ENCODE data around the gene HLA-DOA.

HLA-DOA gene

DNA sequence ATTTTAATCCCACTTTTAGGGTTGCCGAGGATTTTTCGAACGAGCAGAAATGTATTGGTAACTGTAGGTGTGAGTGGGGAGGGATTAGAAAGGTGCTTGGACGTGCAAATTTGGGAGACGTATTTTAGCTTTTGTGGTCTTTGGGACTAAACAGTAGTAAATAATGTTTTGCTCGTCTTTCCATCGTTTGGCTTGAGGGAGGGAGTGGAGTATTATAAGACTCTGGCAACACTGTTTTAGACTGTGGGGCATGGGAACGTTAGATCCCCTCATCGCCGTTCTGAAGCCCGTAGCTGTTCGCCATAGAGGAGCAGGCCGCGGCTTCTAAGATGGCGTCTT lies 38.2 kb downstream of the HLA-DOA start:
- Histone ChIP-seq H3K36me3 (ENCODE audit: insufficient read depth) (peaks cover 20% of the 10 kb centered on the region; the same call in 1 of the 2 replicates), H3K4me2 (peak overlapping the region; percentile 97), H3K4me1 (ENCODE audit: low read depth, poor library complexity, severe bottlenecking) (peaks cover 29% of the 10 kb centered on the region), H3K79me2 (ENCODE audit: insufficient read depth, low read depth) (peaks cover 73% of the 10 kb centered on the region), H3K9ac (peak overlapping the region; percentile 100), H4K20me1 (ENCODE audit: insufficient read depth) (peaks cover 34% of the 10 kb centered on the region), H3K27me3 (ENCODE audit: insufficient read depth, low read depth) (no peaks in the 10 kb centered on the region), H3K27ac (peak overlapping the region; percentile 100), H3K4me3 (IDR thresholded peaks at IDR 0.05; ENCODE audit: insufficient read depth, low read depth, low read length) (no peak overlapping the region), H2AFZ (ENCODE audit: low read depth) (no peak overlapping the region)
- TF ChIP-seq, protein P1, sequence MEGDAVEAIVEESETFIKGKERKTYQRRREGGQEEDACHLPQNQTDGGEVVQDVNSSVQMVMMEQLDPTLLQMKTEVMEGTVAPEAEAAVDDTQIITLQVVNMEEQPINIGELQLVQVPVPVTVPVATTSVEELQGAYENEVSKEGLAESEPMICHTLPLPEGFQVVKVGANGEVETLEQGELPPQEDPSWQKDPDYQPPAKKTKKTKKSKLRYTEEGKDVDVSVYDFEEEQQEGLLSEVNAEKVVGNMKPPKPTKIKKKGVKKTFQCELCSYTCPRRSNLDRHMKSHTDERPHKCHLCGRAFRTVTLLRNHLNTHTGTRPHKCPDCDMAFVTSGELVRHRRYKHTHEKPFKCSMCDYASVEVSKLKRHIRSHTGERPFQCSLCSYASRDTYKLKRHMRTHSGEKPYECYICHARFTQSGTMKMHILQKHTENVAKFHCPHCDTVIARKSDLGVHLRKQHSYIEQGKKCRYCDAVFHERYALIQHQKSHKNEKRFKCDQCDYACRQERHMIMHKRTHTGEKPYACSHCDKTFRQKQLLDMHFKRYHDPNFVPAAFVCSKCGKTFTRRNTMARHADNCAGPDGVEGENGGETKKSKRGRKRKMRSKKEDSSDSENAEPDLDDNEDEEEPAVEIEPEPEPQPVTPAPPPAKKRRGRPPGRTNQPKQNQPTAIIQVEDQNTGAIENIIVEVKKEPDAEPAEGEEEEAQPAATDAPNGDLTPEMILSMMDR (conservative IDR thresholded peaks at IDR 0.05; ENCODE audit: low read depth, low read length), result no peak

DNA sequence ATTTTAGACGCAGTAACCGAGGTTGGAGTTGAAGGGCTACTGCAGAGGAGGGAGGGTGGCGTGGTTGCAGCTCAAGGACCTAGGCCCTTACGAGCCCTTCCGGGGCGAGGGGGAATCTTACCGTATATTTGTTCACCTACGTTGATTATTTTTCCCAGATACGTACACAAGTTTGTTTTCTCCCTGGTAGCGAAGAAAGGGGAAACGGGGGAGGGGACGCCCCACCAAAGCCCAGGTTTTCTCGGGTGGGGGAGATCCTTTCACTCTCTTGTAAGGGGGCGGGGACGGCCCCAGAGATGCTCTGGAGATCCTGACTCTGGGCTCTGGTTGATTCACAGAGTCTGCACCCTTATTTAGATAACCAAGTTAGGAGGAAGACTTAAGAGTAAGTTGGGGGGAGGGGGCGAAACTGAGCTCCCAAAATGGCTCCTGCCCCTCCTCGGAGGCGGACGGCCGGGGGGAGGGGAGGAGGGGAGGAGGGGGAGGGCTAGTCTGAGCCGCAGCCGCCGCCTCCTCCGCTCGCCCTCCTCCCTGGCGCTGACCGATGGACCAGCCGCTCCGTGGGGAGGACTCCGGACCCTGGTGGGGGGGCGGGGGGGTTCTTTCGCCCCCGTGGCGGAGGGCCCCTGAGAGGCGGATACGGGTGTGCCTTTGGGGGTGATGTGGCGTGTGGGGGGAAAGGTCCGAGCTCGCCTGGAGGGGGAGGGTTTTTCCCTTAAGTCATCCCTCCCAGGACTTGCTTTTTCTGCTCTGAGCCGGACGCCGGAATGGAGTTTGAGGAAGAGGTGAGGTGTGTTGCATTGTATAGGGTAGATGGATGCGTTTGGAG lies 38.8 kb downstream of the HLA-DOA start:
- TF ChIP-seq, protein P1 (conservative IDR thresholded peaks at IDR 0.05; ENCODE audit: low read depth, low read length), result no peak
- Histone ChIP-seq H3K4me1 (ENCODE audit: low read depth, poor library complexity, severe bottlenecking) (peaks cover 29% of the 10 kb centered on the region), H4K20me1 (ENCODE audit: insufficient read depth) (peaks cover 30% of the 10 kb centered on the region), H3K27ac (peak overlapping the region; percentile 100), H3K79me2 (ENCODE audit: insufficient read depth, low read depth) (peaks cover 67% of the 10 kb centered on the region), H3K4me2 (peak overlapping the region; percentile 97), H2AFZ (ENCODE audit: low read depth) (no peak overlapping the region), H3K36me3 (ENCODE audit: insufficient read depth) (peaks cover 15% of the 10 kb centered on the region; the same call in 1 of the 2 replicates), H3K9ac (peak overlapping the region; percentile 100), H3K4me3 (IDR thresholded peaks at IDR 0.05; ENCODE audit: insufficient read depth, low read depth, low read length) (no peak overlapping the region), H3K27me3 (ENCODE audit: insufficient read depth, low read depth) (no peaks in the 10 kb centered on the region)

DNA sequence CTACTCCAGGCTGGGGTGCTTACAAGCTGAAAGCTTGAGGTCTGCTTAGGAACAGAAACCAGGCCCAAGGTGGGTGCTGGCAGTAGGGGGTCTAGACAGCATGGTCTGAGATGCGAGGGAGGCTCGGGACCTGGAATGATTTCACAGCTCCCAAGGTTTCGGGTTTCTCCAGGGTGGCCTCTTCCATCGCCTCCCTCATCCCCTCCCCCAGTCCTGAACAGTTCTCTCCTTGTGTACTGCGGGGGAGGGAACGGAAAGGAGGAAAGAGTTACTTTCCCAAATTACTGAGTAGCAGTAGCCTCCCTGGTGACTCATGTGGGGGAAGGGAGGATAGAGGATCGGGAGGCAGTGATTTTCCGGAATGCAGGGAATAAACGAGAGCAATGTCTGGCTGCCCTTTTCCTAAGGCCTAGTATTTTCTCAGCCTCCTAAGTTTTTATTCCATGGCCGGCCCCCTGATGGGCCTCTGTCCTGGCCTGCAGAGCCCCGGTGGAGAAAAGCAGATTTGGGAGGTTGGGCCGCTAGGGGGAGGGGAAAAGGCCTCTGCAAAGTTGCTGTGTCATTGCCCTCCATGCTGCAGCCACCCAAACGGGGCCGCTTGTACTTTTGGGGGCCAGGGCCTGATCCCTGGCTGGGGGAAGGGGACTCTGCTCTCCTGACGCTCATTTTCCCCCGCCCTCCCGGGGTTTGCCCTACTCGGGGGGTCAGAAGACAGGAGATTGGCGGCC lies 39.5 kb downstream of the HLA-DOA start:
- Histone ChIP-seq H3K27ac (peak overlapping the region; percentile 100), H2AFZ (ENCODE audit: low read depth) (no peak overlapping the region), H4K20me1 (ENCODE audit: insufficient read depth) (peaks cover 22% of the 10 kb centered on the region), H3K27me3 (ENCODE audit: insufficient read depth, low read depth) (no peaks in the 10 kb centered on the region), H3K79me2 (ENCODE audit: insufficient read depth, low read depth) (peaks cover 59% of the 10 kb centered on the region), H3K4me3 (IDR thresholded peaks at IDR 0.05; ENCODE audit: insufficient read depth, low read depth, low read length) (no peak overlapping the region), H3K9ac (peak overlapping the region; percentile 100), H3K4me1 (ENCODE audit: low read depth, poor library complexity, severe bottlenecking) (peaks cover 25% of the 10 kb centered on the region), H3K4me2 (peak overlapping the region; percentile 70), H3K36me3 (ENCODE audit: insufficient read depth) (peaks cover 8% of the 10 kb centered on the region; the same call in 1 of the 2 replicates)
- TF ChIP-seq, protein P1 (conservative IDR thresholded peaks at IDR 0.05; ENCODE audit: low read depth, low read length), result 0 out of 2 replicates have a peak, but pooled peaks have one; percentile 14

DNA sequence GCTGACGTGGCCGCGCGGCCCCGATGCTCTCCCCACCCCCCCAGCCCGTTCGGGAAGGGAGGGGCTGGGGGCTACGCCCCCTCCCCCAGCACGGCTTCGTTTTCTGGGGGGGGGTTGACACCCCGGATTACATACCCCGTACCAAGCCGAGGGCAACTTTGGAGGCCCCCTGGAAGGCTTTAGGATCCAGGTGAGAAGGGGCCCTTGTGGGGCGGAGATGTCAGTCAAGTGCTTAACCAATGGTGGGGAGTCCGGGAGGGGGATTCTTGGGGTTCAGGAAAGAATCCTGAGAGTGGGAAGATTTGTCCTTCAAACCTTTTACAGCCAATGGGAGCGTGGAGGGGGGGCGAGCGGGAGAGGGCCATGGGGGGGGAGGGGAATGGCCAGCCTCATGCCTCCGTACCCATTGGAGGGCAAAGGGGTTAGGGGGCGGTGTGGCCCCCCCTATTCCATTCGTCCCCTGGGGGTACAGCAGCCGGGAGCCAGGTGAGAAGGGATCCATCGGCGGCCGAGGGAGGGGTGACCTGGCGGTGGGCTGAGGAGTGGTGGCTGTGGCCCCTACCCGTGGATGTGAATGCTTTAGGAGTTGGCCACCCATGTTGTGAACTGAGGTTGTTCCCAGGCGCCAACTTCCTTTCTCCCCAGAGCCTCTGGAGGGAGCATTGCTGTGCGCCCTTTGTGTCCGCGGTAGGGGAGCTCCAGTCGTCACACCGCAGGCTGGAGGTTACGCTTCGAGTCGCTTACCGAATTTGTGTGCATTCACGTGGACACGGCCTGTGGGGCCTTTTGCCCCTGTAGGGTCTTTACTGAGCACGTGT lies 40.3 kb downstream of the HLA-DOA start:
- Histone ChIP-seq H3K4me2 (peak overlapping the region; percentile 70), H3K27me3 (ENCODE audit: insufficient read depth, low read depth) (no peaks in the 10 kb centered on the region), H4K20me1 (ENCODE audit: insufficient read depth) (peaks cover 15% of the 10 kb centered on the region), H3K36me3 (ENCODE audit: insufficient read depth) (peaks cover under 1% of the 10 kb centered on the region; the same call in 1 of the 2 replicates), H2AFZ (ENCODE audit: low read depth) (0 out of 2 replicates have a peak overlapping the region, but pooled peaks have one; percentile 47), H3K4me1 (ENCODE audit: low read depth, poor library complexity, severe bottlenecking) (peaks cover 20% of the 10 kb centered on the region), H3K4me3 (IDR thresholded peaks at IDR 0.05; ENCODE audit: insufficient read depth, low read depth, low read length) (no peak overlapping the region), H3K9ac (peak overlapping the region; percentile 100), H3K27ac (peak overlapping the region; percentile 100), H3K79me2 (ENCODE audit: insufficient read depth, low read depth) (peaks cover 51% of the 10 kb centered on the region)
- TF ChIP-seq, protein P1 (conservative IDR thresholded peaks at IDR 0.05; ENCODE audit: low read depth, low read length), result no peak

All from KMS-11 (cell line).